Measurements from ENCODE around the gene SLC5A10.
"Not testable (repeated sequence)": the region's sequence is repeated elsewhere in the genome, so short reads cannot be mapped to it uniquely, and the experiment has no call there.

SLC5A10 gene

DNA sequence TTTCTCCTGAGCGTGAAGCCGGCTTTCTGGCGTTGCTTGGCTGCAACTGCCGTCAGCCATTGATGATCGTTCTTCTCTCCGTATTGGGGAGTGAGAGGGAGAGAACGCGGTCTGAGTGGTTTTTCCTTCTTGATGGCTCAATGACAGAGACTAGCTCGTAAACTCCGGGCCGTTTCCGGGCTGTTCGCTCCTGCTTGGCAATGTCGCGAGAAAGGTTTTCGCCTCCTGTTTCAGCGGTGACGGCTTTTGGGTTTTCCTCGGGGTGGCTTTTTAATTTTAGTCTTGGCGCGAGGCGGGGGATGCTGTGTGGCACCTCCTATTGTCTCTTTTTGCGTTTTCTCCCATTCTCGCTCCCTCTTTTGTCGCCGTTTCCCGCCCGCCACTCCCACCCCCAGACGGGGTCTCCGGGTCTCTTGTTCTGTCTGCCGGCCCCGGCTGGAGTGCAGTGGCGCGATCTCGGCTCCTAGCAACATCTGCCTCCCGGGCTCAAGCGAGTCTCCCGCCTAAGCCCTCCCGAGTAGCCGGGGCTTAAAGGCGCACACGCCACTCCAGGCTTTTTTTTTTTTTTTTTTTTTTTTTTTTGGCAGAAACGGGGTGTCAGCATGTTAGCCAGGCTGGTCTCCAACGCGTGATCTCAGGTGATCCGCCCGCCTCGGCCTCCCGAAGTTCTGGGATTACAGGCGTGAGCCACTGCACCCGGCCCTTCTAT lies 110.2 kb downstream of the SLC5A10 start:
- not testable (repeated sequence) for H3K36me3 ChIP-seq (ENCODE audit: control insufficient read depth, insufficient read depth, low read length); H3K9me3 ChIP-seq (ENCODE audit: control insufficient read depth, low read length); H3K27me3 ChIP-seq (ENCODE audit: control insufficient read depth, insufficient read depth, low read length, poor library complexity, severe bottlenecking); H3K4me1 ChIP-seq (ENCODE audit: control insufficient read depth, insufficient read depth, low read length); H3K4me3 ChIP-seq (ENCODE audit: insufficient read depth, low read depth, low read length)
- no CpG with 5 or more reads among the region's 51 CpGs for WGBS, 2 experiments
- H3K27ac ChIP-seq (ENCODE audit: insufficient read depth, low read depth, low read length, poor library complexity, severe bottlenecking) = peak overlapping the region; percentile 55

DNA sequence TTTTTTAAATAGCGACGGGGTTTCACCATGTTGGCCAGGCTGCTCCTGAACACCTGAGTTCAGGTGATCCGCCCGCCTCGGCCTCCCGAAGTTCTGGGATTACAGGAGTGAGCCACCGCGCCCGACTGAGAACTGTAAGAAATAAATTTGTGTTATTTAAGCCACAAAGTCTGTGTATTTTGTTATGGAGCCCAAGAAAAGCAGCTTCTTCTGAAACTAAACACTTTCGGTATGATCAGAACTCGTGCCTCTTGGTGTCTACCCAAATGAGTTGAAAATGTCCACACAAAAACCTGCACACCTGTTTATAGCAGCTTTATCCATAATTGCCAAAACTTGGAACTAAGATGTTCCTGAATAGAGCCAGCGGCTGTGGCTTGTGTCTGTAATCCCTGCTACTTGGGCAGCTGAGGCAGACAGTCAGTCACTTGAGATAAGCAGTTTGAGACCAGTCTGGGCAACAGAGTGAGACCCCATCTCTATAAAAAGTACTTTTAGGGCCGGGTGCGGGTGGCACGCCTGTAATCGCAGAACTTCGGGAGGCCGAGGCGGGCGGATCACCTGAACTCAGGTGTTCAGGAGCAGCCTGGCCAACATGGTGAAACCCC lies 110.9 kb downstream of the SLC5A10 start:
- WGBS, 2 experiments = no CpG with 5 or more reads among the region's 20 CpGs
- not testable (repeated sequence) for H3K27me3 ChIP-seq (ENCODE audit: control insufficient read depth, insufficient read depth, low read length, poor library complexity, severe bottlenecking); H3K27ac ChIP-seq (ENCODE audit: insufficient read depth, low read depth, low read length, poor library complexity, severe bottlenecking); H3K4me1 ChIP-seq (ENCODE audit: control insufficient read depth, insufficient read depth, low read length); H3K4me3 ChIP-seq (ENCODE audit: insufficient read depth, low read depth, low read length); H3K36me3 ChIP-seq (ENCODE audit: control insufficient read depth, insufficient read depth, low read length); H3K9me3 ChIP-seq (ENCODE audit: control insufficient read depth, low read length)

DNA sequence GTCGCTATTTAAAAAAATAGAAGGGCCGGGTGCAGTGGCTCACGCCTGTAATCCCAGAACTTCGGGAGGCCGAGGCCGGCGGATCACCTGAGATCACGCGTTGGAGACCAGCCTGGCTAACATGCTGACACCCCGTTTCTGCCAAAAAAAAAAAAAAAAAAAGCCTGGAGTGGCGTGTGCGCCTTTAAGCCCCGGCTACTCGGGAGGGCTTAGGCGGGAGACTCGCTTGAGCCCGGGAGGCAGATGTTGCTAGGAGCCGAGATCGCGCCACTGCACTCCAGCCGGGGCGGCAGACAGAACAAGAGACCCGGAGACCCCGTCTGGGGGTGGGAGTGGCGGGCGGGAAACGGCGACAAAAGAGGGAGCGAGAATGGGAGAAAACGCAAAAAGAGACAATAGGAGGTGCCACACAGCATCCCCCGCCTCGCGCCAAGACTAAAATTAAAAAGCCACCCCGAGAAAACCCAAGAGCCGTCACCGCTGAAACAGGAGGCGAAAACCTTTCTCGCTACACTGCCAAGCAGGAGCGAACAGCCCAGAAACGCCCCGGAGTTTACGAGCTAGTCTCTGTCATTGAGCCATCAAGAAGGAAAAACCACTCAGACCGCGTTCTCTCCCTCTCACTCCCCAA lies 111.5 kb downstream of the SLC5A10 start:
- WGBS, 2 experiments = 0 to 1% methylated on average over 19 to 23 of the region's 44 CpGs

DNA sequence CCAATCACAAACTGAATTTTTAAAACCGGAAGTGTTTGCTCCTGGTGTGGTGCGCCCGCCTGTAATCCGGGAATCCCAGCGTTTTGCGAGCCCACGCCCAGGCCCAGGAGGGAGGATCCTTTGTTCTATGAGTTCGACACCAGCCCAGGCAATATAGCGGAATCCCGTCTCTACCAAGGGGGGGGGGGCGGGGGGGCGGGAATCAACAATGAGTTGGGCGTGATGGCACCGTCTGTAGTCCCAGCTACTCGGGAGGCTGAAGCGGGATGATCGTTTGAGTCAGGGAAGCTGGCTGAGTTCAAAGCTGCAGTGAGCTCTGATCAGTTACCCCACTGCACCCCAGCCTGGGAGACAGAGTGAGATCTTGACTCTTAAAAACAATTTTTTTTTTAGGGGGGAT lies 112.4 kb downstream of the SLC5A10 start:
- H3K27me3 ChIP-seq (ENCODE audit: control insufficient read depth, insufficient read depth, low read length, poor library complexity, severe bottlenecking); H3K4me1 ChIP-seq (ENCODE audit: control insufficient read depth, insufficient read depth, low read length); H3K27ac ChIP-seq (ENCODE audit: insufficient read depth, low read depth, low read length, poor library complexity, severe bottlenecking); H3K36me3 ChIP-seq (ENCODE audit: control insufficient read depth, insufficient read depth, low read length); H3K4me3 ChIP-seq (ENCODE audit: insufficient read depth, low read depth, low read length); H3K9me3 ChIP-seq (ENCODE audit: control insufficient read depth, low read length): not testable (repeated sequence)
- 0% methylated on average over 3 of the region's 17 CpGs; no CpG with 5 or more reads in 1 of the 2 experiments for WGBS, 2 experiments

More for the DNA sequence above, 111.5 kb downstream of the SLC5A10 start:
- H3K9me3 ChIP-seq (ENCODE audit: control insufficient read depth, low read length); H3K36me3 ChIP-seq (ENCODE audit: control insufficient read depth, insufficient read depth, low read length); H3K27me3 ChIP-seq (ENCODE audit: control insufficient read depth, insufficient read depth, low read length, poor library complexity, severe bottlenecking); H3K4me1 ChIP-seq (ENCODE audit: control insufficient read depth, insufficient read depth, low read length); H3K4me3 ChIP-seq (ENCODE audit: insufficient read depth, low read depth, low read length): not testable (repeated sequence)
- peak overlapping the region; percentile 77 for H3K27ac ChIP-seq (ENCODE audit: insufficient read depth, low read depth, low read length, poor library complexity, severe bottlenecking)

- H3K27ac ChIP-seq (ENCODE audit: insufficient read depth, low read depth, low read length, poor library complexity, severe bottlenecking); H3K4me1 ChIP-seq (ENCODE audit: control insufficient read depth, insufficient read depth, low read length); H3K27me3 ChIP-seq (ENCODE audit: control insufficient read depth, insufficient read depth, low read length, poor library complexity, severe bottlenecking); H3K36me3 ChIP-seq (ENCODE audit: control insufficient read depth, insufficient read depth, low read length); H3K9me3 ChIP-seq (ENCODE audit: control insufficient read depth, low read length); H3K4me3 ChIP-seq (ENCODE audit: insufficient read depth, low read depth, low read length): not testable (repeated sequence)
- WGBS, 2 experiments = no CpG with 5 or more reads among the region's 34 CpGs
Observed at GRCh38 chr17:19070318-19071168, 118.6 kb downstream of the SLC5A10 start.
